Muscle layer of colon (tissue), 2 donors: ENCODE measurements around the gene PCDH9.

Experiments used
- H3K27ac ChIP-seq: one replicate; pipeline ENCODE4 v1.7.0; 2013; ENCODE audit warnings: low read depth, mild to moderate bottlenecking, low read length, moderate library complexity
- H3K27me3 ChIP-seq, 2 donors: one replicate each; pipeline ENCODE4 v1.7.0; 2013; ENCODE audit warnings: low read length in 2 of 2, mild to moderate bottlenecking in 2 of 2; ENCODE audit not compliant: insufficient read depth in 2 of 2, control insufficient read depth in 1 of 2
- H3K36me3 ChIP-seq: one replicate; pipeline ENCODE4 v1.7.0; 2013; ENCODE audit warnings: mild to moderate bottlenecking, low read length; ENCODE audit not compliant: insufficient read depth
- H3K4me1 ChIP-seq: one replicate; pipeline ENCODE4 v1.7.0; 2013; ENCODE audit warnings: mild to moderate bottlenecking, low read length; ENCODE audit not compliant: insufficient read depth
- H3K4me3 ChIP-seq, 2 donors: one replicate each; pipeline ENCODE4 v1.7.0; 2013; ENCODE audit warnings: low read length in 2 of 2, low read depth in 1 of 2, mild to moderate bottlenecking in 1 of 2, moderate library complexity in 1 of 2
- H3K9ac ChIP-seq: one replicate; pipeline ENCODE4 v1.7.0; 2013; ENCODE audit warnings: low read length
- H3K9me3 ChIP-seq: one replicate; pipeline ENCODE4 v1.7.0; 2013; ENCODE audit warnings: mild to moderate bottlenecking, low read length
- donor health status: abdominal sarcoma.
- donor health status: Adenocarcinoma of cecum.

The PCDH9 gene

GRCh38 chr13:66503890-66504289 is 726.2 kb downstream of the PCDH9 start:
- H3K9ac ChIP-seq, result no peak overlapping the region
- no peaks in the 10 kb centered on the region for H3K4me1 ChIP-seq
- no peaks in the 10 kb centered on the region for H3K36me3 ChIP-seq
- no peaks in the 10 kb centered on the region for H3K9me3 ChIP-seq
- no peaks in the 10 kb centered on the region for H3K27me3 ChIP-seq
- H3K4me3 ChIP-seq, result no peak overlapping the region
- H3K27ac ChIP-seq, result no peak overlapping the region

GRCh38 chr13:66501181-66501580 is 729.0 kb downstream of the PCDH9 start:
- no peak overlapping the region for H3K27ac ChIP-seq
- H3K4me1 ChIP-seq, result no peaks in the 10 kb centered on the region
- no peak overlapping the region for H3K4me3 ChIP-seq
- H3K9me3 ChIP-seq, result no peaks in the 10 kb centered on the region
- H3K9ac ChIP-seq, result no peak overlapping the region
- H3K27me3 ChIP-seq, result no peaks in the 10 kb centered on the region
- H3K36me3 ChIP-seq, result no peaks in the 10 kb centered on the region

- H3K36me3 ChIP-seq, result no peaks in the 10 kb centered on the region
- no peak overlapping the region for H3K27ac ChIP-seq
- no peaks in the 10 kb centered on the region for H3K4me1 ChIP-seq
- H3K9ac ChIP-seq, result no peak overlapping the region
- H3K27me3 ChIP-seq, result no peaks in the 10 kb centered on the region
- no peaks in the 10 kb centered on the region for H3K9me3 ChIP-seq
- H3K4me3 ChIP-seq, result no peak overlapping the region
Observed at GRCh38 chr13:66492479-66492878, 737.7 kb downstream of the PCDH9 start.

GRCh38 chr13:66491251-66491650 is 738.9 kb downstream of the PCDH9 start:
- H3K36me3 ChIP-seq, result no peaks in the 10 kb centered on the region
- H3K4me3 ChIP-seq, result no peak overlapping the region
- H3K9me3 ChIP-seq, result no peaks in the 10 kb centered on the region
- no peak overlapping the region for H3K9ac ChIP-seq
- no peaks in the 10 kb centered on the region for H3K27me3 ChIP-seq
- H3K27ac ChIP-seq, result no peak overlapping the region
- no peaks in the 10 kb centered on the region for H3K4me1 ChIP-seq

- Histone ChIP-seq H3K4me1 (no peaks in the 10 kb centered on the region), H3K27ac (no peak overlapping the region), H3K9ac (no peak overlapping the region), H3K4me3 (no peak overlapping the region), H3K36me3 (no peaks in the 10 kb centered on the region), H3K27me3 (no peaks in the 10 kb centered on the region), H3K9me3 (no peaks in the 10 kb centered on the region)
Observed at GRCh38 chr13:66489586-66489985, 740.5 kb downstream of the PCDH9 start.

GRCh38 chr13:66489172-66489571 is 741.0 kb downstream of the PCDH9 start:
- H3K9ac ChIP-seq, result no peak overlapping the region
- H3K9me3 ChIP-seq, result no peaks in the 10 kb centered on the region
- no peak overlapping the region for H3K4me3 ChIP-seq
- no peaks in the 10 kb centered on the region for H3K27me3 ChIP-seq
- no peaks in the 10 kb centered on the region for H3K4me1 ChIP-seq
- no peak overlapping the region for H3K27ac ChIP-seq
- no peaks in the 10 kb centered on the region for H3K36me3 ChIP-seq

- H3K4me1 ChIP-seq, result no peaks in the 10 kb centered on the region
- no peaks in the 10 kb centered on the region for H3K9me3 ChIP-seq
- H3K27me3 ChIP-seq, result no peaks in the 10 kb centered on the region
- no peak overlapping the region for H3K4me3 ChIP-seq
- H3K9ac ChIP-seq, result no peak overlapping the region
- H3K27ac ChIP-seq, result no peak overlapping the region
- H3K36me3 ChIP-seq, result no peaks in the 10 kb centered on the region
Observed at GRCh38 chr13:66483712-66484111, 746.4 kb downstream of the PCDH9 start.

- Histone ChIP-seq H3K36me3 (no peaks in the 10 kb centered on the region), H3K9ac (no peak overlapping the region), H3K4me1 (no peaks in the 10 kb centered on the region), H3K4me3 (no peak overlapping the region), H3K9me3 (no peaks in the 10 kb centered on the region), H3K27ac (no peak overlapping the region), H3K27me3 (no peaks in the 10 kb centered on the region)
Observed at GRCh38 chr13:66482836-66483235, 747.3 kb downstream of the PCDH9 start.

GRCh38 chr13:66477816-66478215 is 752.3 kb downstream of the PCDH9 start:
- H3K36me3 ChIP-seq, result no peaks in the 10 kb centered on the region
- H3K9me3 ChIP-seq, result no peaks in the 10 kb centered on the region
- H3K27ac ChIP-seq, result no peak overlapping the region
- no peaks in the 10 kb centered on the region for H3K27me3 ChIP-seq
- no peaks in the 10 kb centered on the region for H3K4me1 ChIP-seq
- H3K9ac ChIP-seq, result no peak overlapping the region
- H3K4me3 ChIP-seq, result no peak overlapping the region

GRCh38 chr13:66475061-66475460 is 755.1 kb downstream of the PCDH9 start:
- Histone ChIP-seq H3K4me1 (no peaks in the 10 kb centered on the region), H3K27me3 (no peaks in the 10 kb centered on the region)

GRCh38 chr13:66469745-66470144 is 760.4 kb downstream of the PCDH9 start:
- H3K9ac ChIP-seq, result no peak overlapping the region
- H3K27ac ChIP-seq, result no peak overlapping the region

More at GRCh38 chr13:66475061-66475460, 755.1 kb downstream of the PCDH9 start:
- Histone ChIP-seq H3K4me3 (no peak overlapping the region), H3K36me3 (no peaks in the 10 kb centered on the region), H3K9ac (no peak overlapping the region), H3K27ac (no peak overlapping the region), H3K9me3 (no peaks in the 10 kb centered on the region)

GRCh38 chr13:66468656-66469055 is 761.5 kb downstream of the PCDH9 start:
- no peaks in the 10 kb centered on the region for H3K27me3 ChIP-seq
- H3K4me3 ChIP-seq, result no peak overlapping the region
- no peaks in the 10 kb centered on the region for H3K9me3 ChIP-seq
- no peaks in the 10 kb centered on the region for H3K36me3 ChIP-seq
- H3K27ac ChIP-seq, result no peak overlapping the region
- no peaks in the 10 kb centered on the region for H3K4me1 ChIP-seq
- no peak overlapping the region for H3K9ac ChIP-seq

More at GRCh38 chr13:66469745-66470144, 760.4 kb downstream of the PCDH9 start:
- no peaks in the 10 kb centered on the region for H3K4me1 ChIP-seq
- H3K27me3 ChIP-seq, result no peaks in the 10 kb centered on the region
- H3K36me3 ChIP-seq, result no peaks in the 10 kb centered on the region
- no peaks in the 10 kb centered on the region for H3K9me3 ChIP-seq
- H3K4me3 ChIP-seq, result no peak overlapping the region
